DND-41 (cell line): Measurements from ENCODE around the gene PLOD2.

Experiments
- CTCF ChIP-seq: IDR thresholded peaks from 2 replicates; pipeline ENCODE4 v1.5.1; 2012; ENCODE audit warnings: borderline replicate concordance, low read length, moderate library complexity, mild to moderate bottlenecking; ENCODE audit not compliant: poor library complexity, severe bottlenecking; ENCODE audit errors: extremely low read depth
- EZH2 ChIP-seq: IDR thresholded peaks from 3 replicates; pipeline ENCODE4 v1.6.1; 2012; ENCODE audit warnings: borderline replicate concordance, low read depth, mild to moderate bottlenecking, moderate library complexity, low read length, inconsistent platforms; ENCODE audit not compliant: severe bottlenecking

- TF ChIP-seq CTCF (no peak), EZH2 (no peak)
Observed at GRCh38 chr3:146160321-146160963, 542 bp downstream of the PLOD2 start.
